Stimulated activated naive CD8-positive, alpha-beta T cell treated with anti-CD3 and anti-CD28 coated beads, Interleukin-15, amount 100 ng/mL, for 72 hours (primary cell): Measurements from ENCODE around the gene APBB1IP.
"Not testable (repeated sequence)": the region's sequence is repeated elsewhere in the genome, so short reads cannot be mapped to it uniquely, and the experiment has no call there.

Experiments
- ATAC-seq: fragments of 150-1000 bp; cut with Tn5 transposase; 2 replicates; pipeline ENCODE4 v1.10.0; 2021; ENCODE audit warnings: mild to moderate bottlenecking, moderate library complexity
- DNase-seq, 2 donors: peaks; one replicate each; pipeline ENCODE4 v3.0.0; 2021 to 2022
- H3K27ac Mint-ChIP-seq, 2 donors: one replicate each; pipeline ENCODE4 v1.8.0; 2022; ENCODE audit warnings: mild to moderate bottlenecking in 2 of 2, mixed read lengths in 2 of 2, moderate library complexity in 2 of 2
- H3K27me3 Mint-ChIP-seq: one replicate; pipeline ENCODE4 v1.8.0; 2022; ENCODE audit warnings: mixed read lengths
- H3K4me1 Mint-ChIP-seq: one replicate; pipeline ENCODE4 v1.8.0; 2022; ENCODE audit warnings: mild to moderate bottlenecking, mixed read lengths
- H3K4me3 Mint-ChIP-seq, 2 donors: one replicate each; pipeline ENCODE4 v1.8.0; 2022; ENCODE audit warnings: mild to moderate bottlenecking in 2 of 2, mixed read lengths in 2 of 2, moderate library complexity in 1 of 2
- H3K9me3 Mint-ChIP-seq, 2 donors: one replicate each; pipeline ENCODE4 v1.8.0; 2022; ENCODE audit warnings: mixed read lengths in 2 of 2

The APBB1IP gene

GRCh38 chr10:26457088-26457487 is 18.9 kb downstream of the APBB1IP start:
- Mint-ChIP-seq H3K27me3 (no peaks in the 10 kb centered on the region), H3K9me3 (peaks cover 0 to 10% of the 10 kb centered on the region in 2 donors), H3K4me1 (peaks cover 73% of the 10 kb centered on the region), H3K27ac (peak overlapping the region in 1 of 2 donors; percentile 32), H3K4me3 (peak overlapping the region in 1 of 2 donors; percentile 34)
- ATAC-seq: no peak
- DNase-seq: no peak

GRCh38 chr10:26460736-26461135 is 22.6 kb downstream of the APBB1IP start:
- no peak overlapping the region for H3K27ac Mint-ChIP-seq
- DNase-seq (no peak), ATAC-seq (peak; percentile 56)
- H3K27me3 Mint-ChIP-seq: no peaks in the 10 kb centered on the region
- peaks cover 77% of the 10 kb centered on the region for H3K4me1 Mint-ChIP-seq
- H3K4me3 Mint-ChIP-seq: no peak overlapping the region
- H3K9me3 Mint-ChIP-seq: no peaks in the 10 kb centered on the region

GRCh38 chr10:26463986-26464385 is 25.8 kb downstream of the APBB1IP start:
- ATAC-seq: no peak
- H3K27ac Mint-ChIP-seq: no peak overlapping the region
- no peaks in the 10 kb centered on the region for H3K9me3 Mint-ChIP-seq

DNA sequence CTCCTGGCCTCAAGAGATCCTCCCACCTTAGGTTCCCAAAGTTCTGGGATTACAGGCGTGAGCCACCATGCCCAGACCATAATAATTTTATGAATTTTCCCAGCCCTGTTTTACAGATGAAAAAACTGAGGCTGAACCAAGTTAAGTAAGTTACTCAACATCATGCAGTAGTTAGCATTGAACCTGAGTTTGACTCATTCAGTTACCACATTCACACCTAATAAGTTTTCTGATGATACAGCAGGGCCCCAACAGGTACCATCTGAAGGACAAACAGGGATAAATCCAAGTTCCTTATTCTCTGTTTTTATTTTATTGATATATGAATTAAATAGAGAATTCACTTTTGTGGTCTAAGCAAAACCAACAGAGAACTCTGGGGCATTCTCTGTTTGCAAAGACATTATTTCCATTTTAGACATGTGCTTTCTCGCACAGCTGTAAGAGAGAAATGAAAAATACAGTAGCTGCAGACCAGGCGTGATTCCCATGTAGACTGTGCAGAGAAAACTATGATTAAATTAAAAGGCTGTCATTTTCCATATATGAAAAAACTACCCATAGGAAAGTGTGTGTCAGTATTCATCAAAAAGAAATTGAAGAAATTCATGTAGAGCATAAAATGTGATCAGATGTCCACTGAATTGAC is 26.6 kb downstream of the APBB1IP start:
- no peak overlapping the region for H3K27ac Mint-ChIP-seq
- DNase-seq (no peak), ATAC-seq (peak; percentile 12)
- no peaks in the 10 kb centered on the region for H3K27me3 Mint-ChIP-seq
- H3K4me3 Mint-ChIP-seq: no peak overlapping the region
- H3K9me3 Mint-ChIP-seq: no peaks in the 10 kb centered on the region
- H3K4me1 Mint-ChIP-seq: peaks cover 87% of the 10 kb centered on the region

More at GRCh38 chr10:26463986-26464385, 25.8 kb downstream of the APBB1IP start:
- Mint-ChIP-seq H3K27me3 (no peaks in the 10 kb centered on the region), H3K4me1 (peaks cover 79% of the 10 kb centered on the region), H3K4me3 (no peak overlapping the region)
- DNase-seq: no peak

- not testable (repeated sequence) for DNase-seq, H3K27me3 Mint-ChIP-seq, H3K27ac Mint-ChIP-seq, ATAC-seq, H3K4me3 Mint-ChIP-seq, H3K9me3 Mint-ChIP-seq
- peaks cover 93% of the 10 kb centered on the region for H3K4me1 Mint-ChIP-seq
Measured at GRCh38 chr10:26466531-26466930, 28.4 kb downstream of the APBB1IP start.

DNA sequence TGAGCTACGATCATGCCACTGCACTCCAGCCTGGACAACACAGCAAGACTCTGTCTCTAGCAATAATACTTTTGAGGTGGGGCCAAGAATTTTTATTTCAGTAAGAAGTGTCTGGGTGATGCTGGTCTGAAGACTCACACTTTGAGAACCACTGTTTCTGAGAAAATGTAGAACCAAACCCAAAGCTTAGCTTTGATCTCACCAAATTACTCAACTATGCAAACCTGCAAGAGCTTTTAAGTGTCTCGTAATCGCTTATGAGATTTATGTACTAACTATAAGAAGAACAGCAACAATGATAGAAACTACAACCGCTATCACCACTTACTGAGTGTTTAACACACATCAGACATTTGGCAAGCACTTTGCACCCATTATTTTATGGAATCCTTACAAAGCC is 29.5 kb downstream of the APBB1IP start:
- Mint-ChIP-seq H3K9me3 (no peaks in the 10 kb centered on the region), H3K4me1 (peaks cover 97% of the 10 kb centered on the region), H3K27ac (peak overlapping the region; percentile 19 to 63), H3K4me3 (peak overlapping the region; percentile 26 to 66), H3K27me3 (no peaks in the 10 kb centered on the region)
- DNase-seq (no peak), ATAC-seq (peak; percentile 83)

DNA sequence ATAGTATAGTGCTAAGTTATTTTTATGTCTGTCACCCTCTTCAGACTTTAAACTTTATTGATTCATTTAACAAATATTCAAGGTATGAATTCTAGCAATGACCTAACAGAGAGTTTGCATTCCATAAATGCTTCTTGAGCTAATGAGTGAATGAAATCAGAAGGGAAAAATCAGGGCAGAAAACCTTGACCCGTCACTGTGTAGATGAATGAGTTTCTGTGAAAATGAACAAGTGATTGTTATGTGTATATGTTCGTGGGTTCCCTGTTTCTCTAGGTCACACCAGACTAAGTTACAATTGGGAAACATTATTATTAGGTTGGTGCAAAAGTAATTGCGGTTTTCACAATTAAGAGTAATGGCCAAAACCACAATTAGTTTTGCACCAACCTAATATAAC is 30.1 kb downstream of the APBB1IP start:
- H3K27me3 Mint-ChIP-seq: no peaks in the 10 kb centered on the region
- no peak for DNase-seq
- H3K9me3 Mint-ChIP-seq: no peaks in the 10 kb centered on the region
- H3K4me3 Mint-ChIP-seq: peak overlapping the region; percentile 66 to 82
- H3K27ac Mint-ChIP-seq: peak overlapping the region; percentile 60 to 63
- H3K4me1 Mint-ChIP-seq: peaks cover 97% of the 10 kb centered on the region
- ATAC-seq: no peak

DNA sequence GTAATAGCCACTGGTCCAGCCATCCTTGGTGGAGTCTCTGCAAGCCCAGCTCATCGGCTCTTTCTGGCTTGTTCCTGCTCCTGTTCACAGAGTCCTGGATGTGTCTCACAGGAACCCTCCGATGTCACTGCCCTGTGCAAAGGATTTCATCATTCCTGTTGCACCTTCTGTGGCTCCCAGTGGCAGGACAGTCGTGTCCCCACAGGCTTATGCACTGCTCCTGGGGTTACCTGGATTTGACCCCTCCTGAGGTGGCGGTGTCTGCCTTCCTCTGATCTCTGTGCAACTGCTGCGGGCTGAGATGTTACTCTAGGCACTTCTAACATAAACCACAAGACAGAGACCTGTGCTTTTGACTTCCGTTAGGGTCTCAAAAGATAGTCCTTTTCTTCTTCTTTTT is 30.6 kb downstream of the APBB1IP start:
- H3K27ac Mint-ChIP-seq: peak overlapping the region; percentile 34 to 77
- peak overlapping the region; percentile 66 to 82 for H3K4me3 Mint-ChIP-seq
- ATAC-seq (peak; percentile 77), DNase-seq (peak; percentile 38 to 40)
- H3K4me1 Mint-ChIP-seq: peaks cover 97% of the 10 kb centered on the region
- no peaks in the 10 kb centered on the region for H3K27me3 Mint-ChIP-seq
- no peaks in the 10 kb centered on the region for H3K9me3 Mint-ChIP-seq

GRCh38 chr10:26472492-26472778 is 34.3 kb downstream of the APBB1IP start:
- Mint-ChIP-seq H3K27ac (peak overlapping the region in 1 of 2 donors; percentile 27), H3K4me3 (peak overlapping the region; percentile 10 to 43), H3K4me1 (peaks cover 96% of the 10 kb centered on the region), H3K9me3 (no peaks in the 10 kb centered on the region), H3K27me3 (no peaks in the 10 kb centered on the region)
- no peak for ATAC-seq
- DNase-seq: no peak

GRCh38 chr10:26474026-26474425 is 35.9 kb downstream of the APBB1IP start:
- ATAC-seq (peak; percentile 60), DNase-seq (no peak)
- Mint-ChIP-seq H3K4me1 (peaks cover 94% of the 10 kb centered on the region), H3K27me3 (no peaks in the 10 kb centered on the region), H3K4me3 (peak overlapping the region; percentile 46 to 78), H3K27ac (peak overlapping the region in 1 of 2 donors; percentile 39), H3K9me3 (no peaks in the 10 kb centered on the region)

DNA sequence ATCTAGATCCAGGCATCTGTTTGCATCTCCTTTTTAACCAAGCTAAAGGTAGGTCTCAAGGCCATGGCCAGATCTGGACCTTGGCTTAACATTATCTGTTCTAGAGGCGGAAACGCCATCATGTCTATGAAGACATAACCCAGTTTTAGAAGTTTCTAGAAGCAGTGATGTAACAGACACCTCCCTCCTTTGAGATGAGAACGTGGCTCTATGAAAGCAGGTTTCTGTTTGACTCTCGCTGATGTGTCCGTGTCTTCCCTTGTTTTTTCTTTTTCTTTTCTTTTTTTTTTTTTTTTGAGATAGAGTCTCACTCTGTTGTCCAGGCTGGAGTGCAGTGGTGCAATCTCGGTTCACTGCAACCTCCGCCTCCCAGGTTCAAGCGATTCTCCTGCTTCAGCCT is 36.7 kb downstream of the APBB1IP start:
- ATAC-seq (peak; percentile 75), DNase-seq (peak in 1 of 2 donors; percentile 37)
- not testable (repeated sequence) for H3K9me3 Mint-ChIP-seq, H3K27me3 Mint-ChIP-seq
- Mint-ChIP-seq H3K4me1 (peaks cover 90% of the 10 kb centered on the region), H3K27ac (peak overlapping the region; percentile 22 to 74), H3K4me3 (peak overlapping the region; percentile 46 to 78)

DNA sequence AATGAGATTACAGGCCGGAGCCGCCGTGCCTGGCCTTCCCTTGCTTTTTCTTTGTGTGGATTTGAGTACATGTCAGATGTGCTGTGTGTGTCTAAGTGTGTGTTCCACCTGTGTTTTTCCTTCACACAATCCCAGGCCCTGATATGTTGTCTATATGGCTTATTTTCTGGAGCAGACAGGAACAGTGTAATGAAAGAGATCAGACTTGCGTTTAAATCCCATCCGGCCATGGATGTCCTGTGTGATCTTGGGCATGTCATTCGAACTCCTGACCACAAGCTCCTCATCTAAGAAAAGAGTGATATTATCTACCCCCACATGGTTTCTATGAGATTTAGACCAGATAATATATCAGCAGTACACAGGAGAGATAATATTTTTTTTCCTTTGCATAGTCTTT is 37.2 kb downstream of the APBB1IP start:
- H3K9me3 Mint-ChIP-seq: no peaks in the 10 kb centered on the region
- peak overlapping the region; percentile 46 to 78 for H3K4me3 Mint-ChIP-seq
- H3K27me3 Mint-ChIP-seq: no peaks in the 10 kb centered on the region
- DNase-seq: no peak
- ATAC-seq: no peak
- H3K4me1 Mint-ChIP-seq: peaks cover 90% of the 10 kb centered on the region
- peak overlapping the region; percentile 22 to 74 for H3K27ac Mint-ChIP-seq

DNA sequence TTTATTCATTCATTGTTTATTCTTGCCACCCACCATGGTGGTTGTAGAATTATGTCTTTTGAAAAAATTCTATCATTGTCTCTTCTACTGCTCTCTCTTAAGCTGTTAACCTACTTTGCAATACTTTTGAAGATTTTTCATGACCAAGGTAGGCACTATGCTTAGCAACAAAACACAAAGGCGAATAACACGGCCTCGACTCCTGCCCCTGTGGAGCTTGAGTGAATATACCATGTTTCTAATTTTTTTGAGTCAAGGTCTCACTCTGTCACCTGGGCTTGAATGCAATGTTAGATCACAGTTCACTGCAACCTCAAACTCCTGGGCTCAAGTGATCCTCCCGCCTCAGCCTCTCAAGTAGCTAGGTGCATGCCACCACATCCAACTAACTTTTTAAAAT is 39.4 kb downstream of the APBB1IP start:
- Mint-ChIP-seq H3K27me3 (no peaks in the 10 kb centered on the region), H3K4me1 (peaks cover 88% of the 10 kb centered on the region), H3K4me3 (peak overlapping the region in 1 of 2 donors; percentile 35), H3K9me3 (no peaks in the 10 kb centered on the region), H3K27ac (peak overlapping the region in 1 of 2 donors; percentile 50)
- DNase-seq: no peak
- ATAC-seq: no peak

GRCh38 chr10:26478061-26478460 is 39.9 kb downstream of the APBB1IP start:
- peak overlapping the region; percentile 59 to 69 for H3K27ac Mint-ChIP-seq
- H3K4me3 Mint-ChIP-seq: peak overlapping the region; percentile 51 to 68
- H3K9me3 Mint-ChIP-seq: no peaks in the 10 kb centered on the region
- no peaks in the 10 kb centered on the region for H3K27me3 Mint-ChIP-seq
- DNase-seq (no peak), ATAC-seq (no peak)
- H3K4me1 Mint-ChIP-seq: peaks cover 88% of the 10 kb centered on the region

DNA sequence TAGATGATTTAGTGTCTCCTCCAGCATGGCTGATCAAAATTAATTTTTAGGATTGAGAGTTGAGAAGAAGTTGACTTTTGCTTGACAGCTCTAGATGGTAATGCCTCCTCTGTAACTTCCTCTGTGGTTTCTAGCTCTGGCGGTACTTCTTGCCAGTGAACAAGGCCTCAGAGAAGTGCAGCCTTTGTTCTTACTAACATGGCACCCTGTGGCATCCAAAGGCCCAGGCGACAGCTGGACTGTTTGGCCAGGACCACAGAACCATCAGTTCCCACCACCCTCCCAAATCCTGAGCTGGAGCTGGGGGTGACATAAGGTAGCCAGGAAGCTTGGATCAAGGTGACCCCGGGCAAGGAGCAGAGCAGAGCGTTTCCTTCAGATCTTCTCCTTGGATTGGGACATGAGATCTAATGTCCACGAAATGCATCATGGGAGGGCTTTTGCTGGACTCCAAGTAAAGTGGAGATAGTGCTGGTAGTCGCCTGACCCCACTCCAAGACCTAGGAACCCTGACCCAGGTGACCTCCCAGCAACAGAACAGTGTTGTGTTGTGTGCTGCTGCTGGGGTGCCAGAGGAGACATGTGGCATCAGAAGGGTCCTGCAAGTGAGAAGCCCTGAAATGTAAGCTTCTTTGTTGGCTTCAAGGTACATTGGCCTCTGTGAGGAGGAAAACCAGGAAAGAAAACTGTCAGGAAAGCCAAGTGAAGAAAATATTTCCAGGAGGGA is 41.8 kb downstream of the APBB1IP start:
- peak; percentile 34 to 44 for DNase-seq
- H3K9me3 Mint-ChIP-seq: no peaks in the 10 kb centered on the region
- ATAC-seq: peak; percentile 76
- H3K27me3 Mint-ChIP-seq: no peaks in the 10 kb centered on the region
- H3K27ac Mint-ChIP-seq: peak overlapping the region; percentile 91 to 93
- H3K4me1 Mint-ChIP-seq: peaks cover 83% of the 10 kb centered on the region
- peak overlapping the region; percentile 78 to 81 for H3K4me3 Mint-ChIP-seq

GRCh38 chr10:26481315-26481692 is 43.2 kb downstream of the APBB1IP start:
- H3K4me1 Mint-ChIP-seq: peaks cover 83% of the 10 kb centered on the region
- peak overlapping the region in 1 of 2 donors; percentile 56 for H3K27ac Mint-ChIP-seq
- no peak for ATAC-seq
- DNase-seq: no peak
- no peaks in the 10 kb centered on the region for H3K9me3 Mint-ChIP-seq
- peak overlapping the region in 1 of 2 donors; percentile 45 for H3K4me3 Mint-ChIP-seq
- H3K27me3 Mint-ChIP-seq: no peaks in the 10 kb centered on the region
